Measurements from ENCODE around the gene RNPEP.
"Not testable (repeated sequence)": the region's sequence is repeated elsewhere in the genome, so short reads cannot be mapped to it uniquely, and the experiment has no call there.

The RNPEP gene, protein sequence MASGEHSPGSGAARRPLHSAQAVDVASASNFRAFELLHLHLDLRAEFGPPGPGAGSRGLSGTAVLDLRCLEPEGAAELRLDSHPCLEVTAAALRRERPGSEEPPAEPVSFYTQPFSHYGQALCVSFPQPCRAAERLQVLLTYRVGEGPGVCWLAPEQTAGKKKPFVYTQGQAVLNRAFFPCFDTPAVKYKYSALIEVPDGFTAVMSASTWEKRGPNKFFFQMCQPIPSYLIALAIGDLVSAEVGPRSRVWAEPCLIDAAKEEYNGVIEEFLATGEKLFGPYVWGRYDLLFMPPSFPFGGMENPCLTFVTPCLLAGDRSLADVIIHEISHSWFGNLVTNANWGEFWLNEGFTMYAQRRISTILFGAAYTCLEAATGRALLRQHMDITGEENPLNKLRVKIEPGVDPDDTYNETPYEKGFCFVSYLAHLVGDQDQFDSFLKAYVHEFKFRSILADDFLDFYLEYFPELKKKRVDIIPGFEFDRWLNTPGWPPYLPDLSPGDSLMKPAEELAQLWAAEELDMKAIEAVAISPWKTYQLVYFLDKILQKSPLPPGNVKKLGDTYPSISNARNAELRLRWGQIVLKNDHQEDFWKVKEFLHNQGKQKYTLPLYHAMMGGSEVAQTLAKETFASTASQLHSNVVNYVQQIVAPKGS

DNA sequence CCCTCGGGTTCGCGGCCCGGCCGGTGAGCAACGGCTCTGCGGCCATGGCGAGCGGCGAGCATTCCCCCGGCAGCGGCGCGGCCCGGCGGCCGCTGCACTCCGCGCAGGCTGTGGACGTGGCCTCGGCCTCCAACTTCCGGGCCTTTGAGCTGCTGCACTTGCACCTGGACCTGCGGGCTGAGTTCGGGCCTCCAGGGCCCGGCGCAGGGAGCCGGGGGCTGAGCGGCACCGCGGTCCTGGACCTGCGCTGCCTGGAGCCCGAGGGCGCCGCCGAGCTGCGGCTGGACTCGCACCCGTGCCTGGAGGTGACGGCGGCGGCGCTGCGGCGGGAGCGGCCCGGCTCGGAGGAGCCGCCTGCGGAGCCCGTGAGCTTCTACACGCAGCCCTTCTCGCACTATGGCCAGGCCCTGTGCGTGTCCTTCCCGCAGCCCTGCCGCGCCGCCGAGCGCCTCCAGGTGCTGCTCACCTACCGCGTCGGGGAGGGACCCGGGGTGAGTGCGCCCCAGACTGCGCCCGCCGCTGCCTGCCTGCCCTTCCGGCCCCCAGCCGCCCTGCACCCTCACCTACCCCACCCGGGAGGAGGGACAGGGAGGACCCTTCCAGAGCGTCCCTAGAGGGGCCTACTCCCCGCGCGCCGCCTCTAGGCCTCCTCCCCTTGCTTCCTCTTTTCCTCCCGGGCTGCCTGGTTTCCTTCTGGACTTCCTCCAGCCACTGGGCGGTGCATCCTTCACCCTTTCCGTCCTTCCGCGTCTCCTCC, at the start of gene RNPEP:
TSS of gene RNPEP (plus strand) at position 26 of the 757 bp plus-strand sequence. CDS start at position 45, 19 bp downstream.
- peak; percentile 31 for DNase-seq

DNA sequence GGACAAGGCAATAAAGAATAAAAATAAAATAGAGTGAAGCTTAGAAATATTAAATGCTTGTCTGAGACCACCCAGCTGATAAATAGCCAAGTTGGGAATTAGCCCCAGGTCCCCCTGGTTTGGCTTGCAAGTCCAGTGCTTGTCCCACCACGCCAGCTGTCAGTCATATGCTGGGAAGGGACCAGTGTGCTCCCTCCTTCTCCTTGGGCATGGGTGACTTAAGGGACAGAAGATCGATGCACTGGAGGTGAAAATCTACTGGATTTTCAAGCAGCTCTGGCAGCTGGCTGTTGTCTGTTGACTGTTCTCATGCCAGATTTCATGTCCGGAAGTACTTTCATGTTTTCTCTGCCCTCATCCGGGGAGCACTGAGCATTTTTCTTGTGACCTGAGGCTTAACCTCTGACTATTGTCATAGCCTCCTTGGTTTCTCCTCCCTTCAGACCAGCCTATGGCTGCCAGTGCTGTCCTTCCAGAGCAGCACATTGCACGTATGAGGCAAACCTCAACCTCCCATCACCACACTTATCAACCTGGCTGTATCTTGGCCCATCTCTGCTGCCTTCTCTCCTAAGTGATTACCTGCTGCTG, 48.5 kb upstream of the RNPEP start:
- DNase-seq, result no peak

DNA sequence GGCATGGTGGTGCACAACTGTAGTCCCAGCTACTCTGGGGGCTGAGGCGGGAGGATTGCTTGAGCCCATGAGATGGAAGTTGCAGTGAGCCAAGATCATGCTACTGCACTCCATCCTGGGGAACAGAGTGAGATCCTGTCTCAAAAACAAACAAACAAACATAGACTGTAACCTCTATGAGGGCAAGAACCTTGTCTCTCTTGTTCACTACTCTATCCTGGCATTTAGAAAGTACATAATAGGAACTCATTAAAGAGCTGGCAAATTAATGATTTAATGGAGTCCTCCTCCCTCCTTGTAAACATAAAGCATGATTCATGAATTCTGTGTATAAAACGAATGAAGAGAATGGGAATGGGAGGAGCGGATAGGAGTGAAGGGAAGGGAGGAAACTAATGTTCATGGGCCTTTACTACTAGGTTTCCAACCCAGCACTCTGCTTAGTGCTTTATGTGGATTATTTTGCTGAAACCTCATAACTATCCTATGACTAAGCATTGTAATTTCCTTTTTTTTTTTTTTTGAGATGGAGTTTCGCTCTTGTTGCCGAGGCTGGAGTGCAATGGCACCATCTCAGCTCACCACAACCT, 44.7 kb upstream of the RNPEP start:
- DNase-seq, result no peak

DNA sequence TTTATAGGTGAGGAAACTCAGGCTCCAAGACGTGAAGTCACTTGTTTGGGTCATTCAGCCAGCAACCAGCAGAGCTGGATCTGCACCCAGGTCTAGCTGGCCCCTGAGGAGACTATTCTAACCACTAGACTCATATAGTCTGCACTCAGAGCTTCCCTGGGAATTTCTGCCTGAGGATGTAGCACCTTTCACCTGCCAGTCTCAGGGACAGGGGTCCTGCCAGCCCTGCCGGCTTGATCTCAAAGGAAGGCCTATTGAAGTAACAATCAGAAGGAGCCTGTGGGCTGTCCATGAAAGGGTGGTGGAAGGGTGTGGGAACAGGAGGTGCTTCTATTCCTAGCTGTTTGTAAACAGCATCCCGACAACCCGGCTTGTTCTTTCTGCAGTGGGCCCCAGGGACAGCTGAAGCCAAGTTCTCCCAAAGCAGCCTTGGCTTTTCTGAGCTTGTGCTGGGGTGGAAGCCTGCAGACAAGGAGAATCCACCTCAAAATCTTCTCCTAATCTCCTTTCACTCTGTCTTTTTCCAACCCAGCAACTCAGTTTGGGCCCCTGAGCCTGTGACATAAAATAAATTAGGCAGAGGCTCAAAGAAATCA, 43.9 kb upstream of the RNPEP start:
- no peak for DNase-seq

DNA sequence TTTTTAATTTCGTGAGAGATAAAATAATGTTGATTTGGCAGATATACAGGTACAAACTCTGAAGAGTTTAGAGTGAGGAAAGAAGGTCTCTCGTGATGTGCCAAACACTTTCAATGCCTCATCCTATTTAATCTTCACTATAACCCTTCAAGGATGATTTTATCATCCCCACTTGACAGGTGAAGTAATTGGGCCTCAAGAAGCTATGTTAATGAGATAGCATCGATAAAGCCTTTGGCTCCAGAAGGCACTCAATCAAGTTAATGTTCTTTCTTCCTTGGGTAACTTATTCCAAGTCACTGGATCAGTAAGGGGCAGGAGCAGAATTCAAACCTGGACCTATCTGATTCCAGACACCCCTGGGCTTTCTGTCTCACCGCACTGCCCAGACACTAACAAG, 43.3 kb upstream of the RNPEP start:
- DNase-seq, result no peak

DNA sequence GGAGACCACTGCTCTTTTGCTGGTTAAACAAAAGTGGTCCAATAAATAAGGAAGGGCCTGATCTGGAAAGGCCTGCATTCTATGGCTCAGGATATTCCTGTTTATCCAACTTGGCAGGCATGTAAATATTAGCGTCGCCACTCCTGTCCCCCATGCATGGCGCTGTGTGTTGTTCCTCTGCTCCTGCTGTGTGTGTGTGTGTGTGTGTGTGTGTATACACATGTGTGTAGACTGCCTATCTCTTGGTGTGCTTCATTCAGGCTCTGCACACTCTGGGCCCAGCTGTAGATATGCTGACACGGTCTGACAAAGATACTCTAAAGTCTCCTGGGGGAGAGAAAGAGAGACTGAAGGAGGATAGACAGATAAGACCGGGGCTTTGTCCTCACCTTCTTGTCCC, 42.9 kb upstream of the RNPEP start:
- no peak for DNase-seq

DNA sequence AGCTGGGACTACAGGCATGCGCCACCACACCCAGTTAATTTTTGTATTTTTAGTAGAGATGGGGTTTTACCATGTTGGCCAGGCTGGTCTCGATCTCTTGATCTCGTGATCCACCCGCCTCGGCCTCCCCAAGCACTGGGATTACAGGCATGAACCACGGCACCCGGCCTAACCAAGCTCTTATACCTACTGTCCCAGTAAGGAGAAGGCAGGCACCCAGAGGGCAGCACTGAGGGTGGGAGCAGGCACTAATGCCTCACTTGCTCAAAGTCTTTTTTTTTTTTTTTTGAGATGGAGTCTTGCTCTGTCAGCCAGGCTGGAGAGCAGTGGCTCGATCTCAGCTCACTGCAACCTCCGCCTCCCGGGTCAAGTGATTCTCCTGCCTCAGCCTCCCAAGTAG, 42.1 kb upstream of the RNPEP start:
- not testable (repeated sequence) for DNase-seq

DNA sequence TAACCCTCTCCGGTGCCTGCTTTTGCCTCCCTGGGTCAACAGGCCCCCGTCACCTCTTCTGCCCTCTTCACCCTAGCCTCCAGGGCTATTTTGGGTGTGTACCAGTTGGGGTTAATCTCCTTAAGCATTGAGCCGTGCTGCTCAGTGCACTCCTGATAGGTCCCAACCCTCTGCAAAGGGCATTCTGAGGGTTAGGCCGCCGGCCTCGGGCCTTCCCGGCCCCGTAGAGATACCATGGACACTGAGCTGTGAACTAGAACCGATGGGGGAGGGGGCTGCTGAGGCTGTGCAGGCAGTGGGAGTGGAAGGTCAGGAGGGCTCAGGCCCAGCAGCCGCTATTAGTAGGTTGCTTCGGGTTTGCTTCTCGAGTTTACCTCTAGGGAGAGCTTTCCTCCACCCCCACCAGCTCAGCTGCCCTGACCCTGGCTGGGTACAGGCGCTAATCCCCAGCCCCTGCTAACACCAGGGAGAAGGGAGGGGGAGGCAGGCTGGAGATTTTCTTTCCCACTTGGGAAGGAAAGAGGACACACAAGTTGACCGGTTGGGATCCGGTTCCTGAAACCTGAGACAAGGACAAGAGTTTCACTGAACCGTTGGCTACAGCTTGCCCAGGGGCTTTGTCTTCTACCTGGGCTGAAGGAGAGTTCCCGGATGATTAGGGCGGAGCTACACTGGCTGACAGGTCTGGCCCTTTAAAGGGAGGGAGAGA, 40.9 kb upstream of the RNPEP start:
- DNase-seq, result no peak

DNA sequence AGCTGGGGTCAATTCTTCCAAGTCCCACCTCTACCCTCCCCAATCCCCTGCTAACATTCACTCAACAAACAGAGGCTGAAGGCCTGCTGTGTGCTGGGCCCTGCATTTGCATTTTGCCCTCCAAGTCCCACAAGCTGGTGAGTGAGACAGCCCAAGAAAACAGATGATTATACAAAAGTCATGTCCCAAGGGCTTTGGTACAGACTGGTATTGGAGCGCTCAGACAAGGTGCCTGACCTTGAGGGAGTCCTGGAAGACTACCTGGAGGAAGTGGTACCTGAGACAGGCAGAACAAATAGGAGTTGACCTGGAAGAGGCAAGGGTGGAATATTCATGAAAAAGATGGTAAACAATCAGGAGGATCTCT, 40.3 kb upstream of the RNPEP start:
- DNase-seq, result no peak

DNA sequence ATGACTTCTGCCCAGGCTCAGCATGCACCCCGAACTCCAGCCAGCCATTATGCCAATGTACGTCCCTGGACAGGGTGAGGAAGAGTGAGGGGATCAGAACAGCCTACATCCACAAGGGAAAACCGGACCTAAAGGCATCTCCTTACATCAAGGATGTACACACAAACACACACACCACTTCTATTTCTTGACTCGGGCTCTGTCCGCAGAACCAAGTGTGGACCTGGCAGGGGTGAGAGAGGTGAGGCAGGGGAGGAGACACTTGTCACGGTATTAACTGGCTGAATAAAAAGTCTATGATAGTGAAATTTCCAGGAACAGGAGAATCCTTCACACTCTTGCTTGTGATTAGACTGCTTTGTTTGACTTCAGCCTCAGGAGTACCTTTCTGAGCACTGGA, 38.4 kb upstream of the RNPEP start:
- no peak for DNase-seq

DNA sequence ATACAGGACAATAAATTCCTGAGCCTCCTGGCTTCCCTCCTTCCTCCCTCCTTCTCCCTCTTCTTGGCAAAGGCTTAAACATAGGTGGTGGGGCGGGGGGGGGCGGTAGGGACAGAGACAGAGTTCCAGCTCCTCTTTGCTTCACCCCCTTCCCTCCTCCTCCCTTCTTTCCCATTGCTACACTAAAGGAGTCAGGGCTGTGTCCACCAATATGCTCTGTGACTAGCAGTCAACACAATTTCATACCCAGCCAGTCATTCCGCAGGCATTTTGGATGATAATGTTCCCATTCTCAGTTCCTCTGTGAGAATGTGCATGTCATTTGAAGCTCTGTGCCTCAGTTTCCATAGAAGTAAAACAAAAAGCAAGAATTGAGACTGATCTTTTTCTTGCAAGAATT, 37.8 kb upstream of the RNPEP start:
- no peak for DNase-seq

DNA sequence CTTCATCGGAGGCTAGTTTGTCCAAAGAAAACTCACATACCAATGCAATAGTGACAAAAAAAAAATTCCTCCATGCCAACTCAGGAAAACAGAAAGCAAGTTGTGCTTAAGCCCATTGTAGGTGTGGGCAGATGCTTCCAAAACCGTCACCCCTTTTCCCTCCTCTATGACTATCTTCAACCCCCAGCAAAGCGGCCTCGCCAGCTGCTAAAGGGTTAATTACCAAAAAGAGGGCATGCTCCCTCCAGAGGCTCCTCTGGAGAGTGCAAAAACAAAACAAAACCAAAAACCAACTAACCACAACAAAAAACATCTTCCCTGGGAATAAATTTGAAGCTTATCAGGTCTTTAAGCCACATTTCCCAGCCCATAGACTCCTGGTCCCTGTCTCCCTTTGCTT, 37.3 kb upstream of the RNPEP start:
- DNase-seq, result no peak

DNA sequence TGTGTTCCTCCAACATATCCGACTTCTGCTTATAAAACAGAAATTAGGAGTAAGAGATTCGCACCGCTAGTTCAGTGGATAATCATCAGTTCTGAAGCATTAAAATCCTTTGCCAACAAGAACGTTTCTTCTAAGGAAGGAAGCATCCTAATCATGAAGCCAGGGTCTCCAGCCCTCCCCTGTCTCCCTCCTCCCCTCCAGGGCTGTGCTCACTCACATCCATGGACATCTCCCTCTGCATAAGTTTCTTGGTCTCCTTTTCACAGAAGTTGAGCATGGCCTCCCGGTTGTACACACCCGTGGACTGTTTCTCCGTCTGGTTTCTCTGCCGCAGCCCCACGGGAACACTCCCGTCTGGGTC, 36.6 kb upstream of the RNPEP start:
- DNase-seq, result no peak

DNA sequence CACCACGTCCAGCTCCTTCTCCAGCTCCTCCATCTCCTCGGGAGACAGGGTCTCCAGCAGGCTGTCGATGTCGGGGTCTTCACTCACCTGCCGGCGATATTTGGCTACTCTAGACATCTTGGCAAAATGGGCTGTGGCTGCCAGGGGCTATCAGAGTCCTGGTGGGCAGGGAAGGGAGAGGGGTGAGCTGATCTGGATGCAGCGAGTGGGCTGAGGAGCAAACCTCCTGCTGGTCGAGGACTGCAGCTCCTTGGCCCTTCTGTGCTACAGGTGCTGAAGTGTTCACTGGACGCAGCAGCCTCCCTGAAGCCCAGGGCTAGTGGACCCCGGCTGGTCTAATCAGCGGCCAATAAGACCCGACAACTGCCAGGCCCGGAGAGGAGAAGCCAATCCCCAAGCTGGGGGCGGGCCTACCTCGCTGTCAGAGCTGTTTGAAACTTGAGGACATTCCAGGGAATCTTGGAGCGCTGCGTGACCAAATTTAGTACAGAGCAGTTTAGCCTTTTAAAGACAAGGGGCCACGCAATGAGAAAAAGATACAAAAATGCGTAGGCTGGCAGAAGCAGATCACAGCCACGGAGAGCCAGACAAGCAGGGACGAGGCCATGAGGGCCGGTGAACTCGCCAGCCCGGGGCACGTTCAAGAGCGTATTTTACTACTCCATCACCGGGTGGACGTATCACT, 36.1 kb upstream of the RNPEP start, which contains the start of gene LMOD1:
TSS of gene LMOD1 (minus strand) at position 325 of the 685 bp plus-strand sequence. CDS start at position 117, 208 bp downstream.
- no peak for DNase-seq

DNA sequence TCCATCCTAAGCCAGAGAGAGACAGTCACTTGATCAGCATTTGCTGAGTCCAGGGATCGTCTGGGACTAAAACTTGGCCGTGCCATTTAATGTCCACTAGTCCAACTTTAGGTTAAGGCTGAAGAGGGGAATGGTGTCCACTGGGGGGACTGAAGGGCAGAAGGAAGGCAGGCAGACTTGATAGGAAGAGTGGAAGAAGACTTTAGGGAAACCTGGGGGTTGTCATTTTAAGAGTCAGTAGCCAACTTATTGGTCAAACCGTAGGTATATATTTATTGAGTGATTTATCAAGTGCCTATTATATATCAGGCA, 34.8 kb upstream of the RNPEP start:
- no peak for DNase-seq

DNA sequence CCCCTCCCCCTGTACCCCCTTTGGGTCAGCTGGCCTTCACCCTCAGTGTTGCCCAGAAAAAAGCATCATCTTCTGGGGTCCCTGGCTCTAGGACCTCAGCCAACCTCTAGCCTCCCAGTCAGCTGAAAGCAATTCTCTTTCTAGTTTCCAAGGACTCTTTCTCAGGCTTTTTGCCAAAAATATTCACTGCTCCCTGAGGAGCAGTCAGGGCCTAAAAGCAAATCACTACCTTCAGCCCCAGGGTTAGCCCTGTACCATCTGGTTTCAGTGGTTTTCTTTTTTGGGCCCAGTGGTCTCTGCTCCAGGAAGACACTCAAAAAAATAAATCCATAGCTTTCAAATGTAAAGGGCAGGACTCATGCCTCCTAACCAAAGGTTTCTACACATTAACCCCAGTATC, 33.0 kb upstream of the RNPEP start:
- no peak for DNase-seq

DNA sequence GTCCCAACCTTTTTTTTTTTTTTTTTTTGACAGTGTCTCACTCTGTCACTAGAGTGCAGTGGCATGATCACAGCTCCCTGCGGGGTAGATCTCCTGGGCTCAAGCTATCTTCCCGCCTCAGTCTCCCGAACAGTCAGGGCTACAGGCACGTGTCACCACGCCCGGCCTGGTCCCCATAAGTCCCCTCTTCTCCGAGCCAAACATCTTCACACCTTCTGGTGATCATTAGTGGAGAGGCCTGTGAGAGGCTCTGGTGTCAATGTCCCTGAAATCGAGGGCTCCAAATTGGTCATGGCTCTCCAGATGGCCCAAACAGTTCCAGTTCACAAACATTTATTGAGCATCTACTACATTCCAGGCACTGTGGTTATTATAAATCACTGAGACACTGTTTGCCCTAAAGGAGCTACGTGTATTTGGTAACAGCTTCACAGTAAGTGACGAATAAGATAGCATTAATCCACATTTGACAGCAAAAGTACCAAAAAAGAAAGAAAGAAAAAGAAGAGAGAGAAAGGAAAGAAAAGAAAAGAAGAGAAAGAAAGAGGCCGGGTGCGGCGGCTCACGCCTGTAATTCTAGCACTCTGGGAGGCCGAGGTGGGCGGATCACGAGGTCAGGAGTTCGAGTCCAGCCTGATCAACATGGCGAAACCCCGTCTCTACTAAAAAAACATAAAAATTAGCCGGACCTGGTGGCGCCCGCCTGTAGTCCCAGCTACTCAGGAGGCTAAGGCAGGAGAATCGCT, 28.0 kb upstream of the RNPEP start:
- DNase-seq, result no peak

DNA sequence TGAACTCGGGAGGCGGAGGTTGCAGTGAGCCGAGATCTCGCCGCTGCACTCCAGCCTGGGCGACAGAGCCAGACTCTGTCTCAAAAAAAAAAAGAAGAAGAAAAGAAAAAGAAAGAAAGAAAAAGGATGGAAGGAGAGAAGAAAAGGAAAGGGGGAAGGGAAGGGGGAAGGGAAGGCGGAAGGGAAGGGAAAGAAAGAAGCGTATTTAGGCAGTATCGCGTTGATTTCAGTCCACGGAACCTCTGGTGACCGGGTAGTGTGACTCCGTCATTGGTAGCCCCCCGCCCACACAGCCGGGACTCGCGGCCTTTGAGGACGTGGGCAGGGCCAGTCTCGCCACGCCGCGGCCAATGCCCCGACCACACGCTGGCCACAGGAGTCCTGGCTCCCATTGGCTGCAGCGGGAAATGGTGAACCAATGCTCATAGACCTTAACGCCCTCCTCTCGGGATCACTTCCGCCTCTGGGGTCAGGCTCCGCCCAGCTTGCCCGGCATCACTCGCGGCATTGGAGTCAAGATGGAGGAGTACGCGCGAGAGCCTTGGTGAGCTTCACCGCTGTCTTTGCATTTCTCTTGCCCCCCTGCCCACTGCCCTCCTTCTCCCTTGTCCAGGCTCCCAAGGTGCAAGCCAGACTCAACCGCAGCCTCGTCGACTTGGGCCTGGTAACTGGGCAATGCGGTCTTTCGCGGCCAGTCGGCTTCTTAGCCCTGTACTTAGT, 27.3 kb upstream of the RNPEP start, which contains the start of gene TIMM17A:
TSS of gene TIMM17A (plus strand) at position 495 of the 720 bp plus-strand sequence. CDS start at position 519, 24 bp downstream.
- DNase-seq, result peak; percentile 81

DNA sequence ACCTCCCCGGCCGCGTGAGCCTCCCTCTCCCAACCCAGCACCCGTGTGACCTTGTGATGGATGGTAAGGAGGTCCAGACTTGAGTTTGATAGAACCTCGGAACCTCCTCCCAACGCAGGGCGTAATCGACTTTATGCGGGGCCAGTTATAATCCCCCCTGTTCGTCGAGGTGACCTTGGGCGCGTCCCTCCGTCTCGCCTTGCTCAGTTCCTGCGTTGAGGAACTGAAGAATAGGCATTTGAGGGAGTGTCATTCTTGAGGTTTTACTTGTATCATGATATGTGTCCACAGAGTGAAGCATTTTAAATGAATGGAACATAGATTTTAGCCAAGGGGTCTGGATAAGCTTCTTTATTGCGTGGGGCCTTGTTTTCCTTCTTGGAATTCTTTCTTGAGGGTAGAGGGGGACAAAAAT, 26.7 kb upstream of the RNPEP start:
- DNase-seq, result no peak

DNA sequence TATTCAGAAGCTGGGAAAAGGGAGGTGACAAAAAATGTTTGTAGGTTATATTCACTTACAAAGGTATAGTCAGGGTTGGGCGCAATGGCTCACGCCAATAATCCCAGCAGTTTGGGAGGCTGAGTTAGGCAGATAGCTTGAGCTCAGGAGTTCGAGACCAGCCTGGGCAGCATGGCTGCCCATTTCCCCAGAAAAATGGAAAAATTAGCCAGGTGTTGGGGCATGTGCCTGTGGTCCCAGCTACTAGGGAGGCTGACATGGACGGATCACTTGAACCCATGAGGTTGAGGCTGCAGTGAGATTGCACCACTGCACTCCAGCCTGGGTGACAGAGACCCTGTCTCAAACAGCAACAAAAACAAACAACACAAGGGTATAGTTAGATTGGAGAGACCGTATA, 24.1 kb upstream of the RNPEP start:
- DNase-seq, result no peak
